Neutrophil (primary cell): Measurements from ENCODE around the gene KIAA0232.
"Not testable (repeated sequence)": the region's sequence is repeated elsewhere in the genome, so short reads cannot be mapped to it uniquely, and the experiment has no call there.

ENCODE experiments used
- H3K27ac ChIP-seq: fragments of 200-600 bp; sonication (generic); 2 replicates; pipeline ENCODE4 v1.5.1; 2016; ENCODE audit warnings: mild to moderate bottlenecking, moderate library complexity
- H3K27me3 ChIP-seq: fragments of 200-600 bp; sonication (generic); 2 replicates; pipeline ENCODE4 v1.6.0; 2016; ENCODE audit warnings: mild to moderate bottlenecking
- H3K36me3 ChIP-seq: fragments of 200-600 bp; sonication (generic); 2 replicates; pipeline ENCODE4 v1.5.1; 2017
- H3K4me1 ChIP-seq, 2 experiments: fragments of 200-600 bp in 1 of 2; sonication (generic) in 1 of 2; 1 replicate in 1 of 2; 2 replicates in 1 of 2; pipeline versions ENCODE4 v1.5.1 to v1.6.1; 2013 to 2016; ENCODE audit warnings: low read depth in 1 of 2, low read length in 1 of 2, mild to moderate bottlenecking in 1 of 2, moderate library complexity in 1 of 2; ENCODE audit not compliant: control insufficient read depth in 1 of 2, insufficient read depth in 1 of 2
- H3K4me3 ChIP-seq, 2 experiments: fragments of 200-600 bp in 1 of 2; sonication (generic) in 1 of 2; 1 replicate in 1 of 2; 2 replicates in 1 of 2; pipeline ENCODE4 v1.5.1; 2013 to 2016; ENCODE audit warnings: low read depth in 1 of 2, low read length in 1 of 2, mild to moderate bottlenecking in 1 of 2, moderate library complexity in 1 of 2
- H3K9me3 ChIP-seq: fragments of 200-600 bp; sonication (generic); 2 replicates; pipeline ENCODE4 v1.5.1; 2016
- TF ChIP-seq, protein P1 (sequence below): fragments of 200-600 bp; sonication (generic); IDR thresholded peaks from 2 replicates; pipeline ENCODE4 v1.5.1; 2016; ENCODE audit warnings: antibody characterized with exemption

Gene KIAA0232

DNA sequence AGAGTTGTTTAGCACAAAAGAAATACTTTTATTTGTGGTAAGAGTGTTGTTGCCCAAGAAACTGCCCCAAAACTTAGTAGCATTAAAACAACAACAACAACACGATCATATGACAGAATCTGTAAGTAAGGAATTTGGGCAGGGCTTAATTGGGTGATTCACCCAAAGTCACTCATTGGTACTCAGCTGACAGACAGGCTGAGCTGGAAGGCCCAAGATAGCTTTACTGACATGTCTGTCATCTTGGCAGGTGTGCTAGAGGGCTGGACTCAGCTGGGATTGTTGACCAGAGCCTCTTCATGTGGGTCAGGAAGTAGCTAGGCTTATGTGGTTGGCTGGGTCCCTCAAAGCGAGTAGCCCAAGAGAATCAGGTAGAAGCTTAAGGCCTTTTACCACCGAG, 52.3 kb downstream of the KIAA0232 start:
- H3K27ac ChIP-seq, result peak overlapping the region; percentile 57
- H3K9me3 ChIP-seq, result no peaks in the 10 kb centered on the region
- H3K4me1 ChIP-seq, result no peaks in the 10 kb centered on the region
- H3K36me3 ChIP-seq, result peaks cover 56% of the 10 kb centered on the region
- no peaks in the 10 kb centered on the region for H3K27me3 ChIP-seq
- H3K4me3 ChIP-seq, result no peak overlapping the region
- TF ChIP-seq, protein P1, sequence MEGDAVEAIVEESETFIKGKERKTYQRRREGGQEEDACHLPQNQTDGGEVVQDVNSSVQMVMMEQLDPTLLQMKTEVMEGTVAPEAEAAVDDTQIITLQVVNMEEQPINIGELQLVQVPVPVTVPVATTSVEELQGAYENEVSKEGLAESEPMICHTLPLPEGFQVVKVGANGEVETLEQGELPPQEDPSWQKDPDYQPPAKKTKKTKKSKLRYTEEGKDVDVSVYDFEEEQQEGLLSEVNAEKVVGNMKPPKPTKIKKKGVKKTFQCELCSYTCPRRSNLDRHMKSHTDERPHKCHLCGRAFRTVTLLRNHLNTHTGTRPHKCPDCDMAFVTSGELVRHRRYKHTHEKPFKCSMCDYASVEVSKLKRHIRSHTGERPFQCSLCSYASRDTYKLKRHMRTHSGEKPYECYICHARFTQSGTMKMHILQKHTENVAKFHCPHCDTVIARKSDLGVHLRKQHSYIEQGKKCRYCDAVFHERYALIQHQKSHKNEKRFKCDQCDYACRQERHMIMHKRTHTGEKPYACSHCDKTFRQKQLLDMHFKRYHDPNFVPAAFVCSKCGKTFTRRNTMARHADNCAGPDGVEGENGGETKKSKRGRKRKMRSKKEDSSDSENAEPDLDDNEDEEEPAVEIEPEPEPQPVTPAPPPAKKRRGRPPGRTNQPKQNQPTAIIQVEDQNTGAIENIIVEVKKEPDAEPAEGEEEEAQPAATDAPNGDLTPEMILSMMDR, result no peak

GRCh38 chr4:6835616-6836015, 53.1 kb downstream of the KIAA0232 start:
- not testable (repeated sequence) for H3K27me3 ChIP-seq, H3K4me1 ChIP-seq, H3K9me3 ChIP-seq, H3K4me3 ChIP-seq
- Histone ChIP-seq H3K27ac (peak overlapping the region; percentile 57), H3K36me3 (peaks cover 55% of the 10 kb centered on the region)

GRCh38 chr4:6837106-6837505, 54.6 kb downstream of the KIAA0232 start:
- peaks cover 53% of the 10 kb centered on the region for H3K36me3 ChIP-seq
- not testable (repeated sequence) for H3K4me3 ChIP-seq, H3K9me3 ChIP-seq, H3K27me3 ChIP-seq, H3K27ac ChIP-seq, H3K4me1 ChIP-seq

DNA sequence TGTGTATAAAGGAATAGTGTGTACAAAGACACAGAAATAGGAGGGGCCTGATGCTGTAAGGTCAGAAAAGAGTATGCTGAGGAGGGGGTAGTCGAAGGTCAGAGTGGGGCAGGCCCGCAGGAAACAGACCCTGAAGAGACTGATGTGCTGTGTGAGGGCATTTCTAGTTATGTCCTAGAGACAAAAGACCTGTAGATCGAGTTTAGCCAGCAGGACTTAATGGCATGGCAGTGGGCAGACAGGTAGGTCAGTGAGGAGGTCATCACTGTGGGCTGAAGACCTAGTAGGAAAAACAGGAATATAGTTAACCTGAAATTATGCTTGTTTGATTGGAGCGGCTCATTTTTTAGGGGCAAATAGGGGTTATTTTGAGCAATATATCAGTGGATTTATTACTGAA, 57.1 kb downstream of the KIAA0232 start:
- Histone ChIP-seq H3K4me1 (no peaks in the 10 kb centered on the region), H3K27me3 (no peaks in the 10 kb centered on the region), H3K36me3 (peaks cover 51% of the 10 kb centered on the region), H3K9me3 (no peaks in the 10 kb centered on the region), H3K4me3 (no peak overlapping the region), H3K27ac (peak overlapping the region; percentile 38)
- TF ChIP-seq, protein P1, result no peak

DNA sequence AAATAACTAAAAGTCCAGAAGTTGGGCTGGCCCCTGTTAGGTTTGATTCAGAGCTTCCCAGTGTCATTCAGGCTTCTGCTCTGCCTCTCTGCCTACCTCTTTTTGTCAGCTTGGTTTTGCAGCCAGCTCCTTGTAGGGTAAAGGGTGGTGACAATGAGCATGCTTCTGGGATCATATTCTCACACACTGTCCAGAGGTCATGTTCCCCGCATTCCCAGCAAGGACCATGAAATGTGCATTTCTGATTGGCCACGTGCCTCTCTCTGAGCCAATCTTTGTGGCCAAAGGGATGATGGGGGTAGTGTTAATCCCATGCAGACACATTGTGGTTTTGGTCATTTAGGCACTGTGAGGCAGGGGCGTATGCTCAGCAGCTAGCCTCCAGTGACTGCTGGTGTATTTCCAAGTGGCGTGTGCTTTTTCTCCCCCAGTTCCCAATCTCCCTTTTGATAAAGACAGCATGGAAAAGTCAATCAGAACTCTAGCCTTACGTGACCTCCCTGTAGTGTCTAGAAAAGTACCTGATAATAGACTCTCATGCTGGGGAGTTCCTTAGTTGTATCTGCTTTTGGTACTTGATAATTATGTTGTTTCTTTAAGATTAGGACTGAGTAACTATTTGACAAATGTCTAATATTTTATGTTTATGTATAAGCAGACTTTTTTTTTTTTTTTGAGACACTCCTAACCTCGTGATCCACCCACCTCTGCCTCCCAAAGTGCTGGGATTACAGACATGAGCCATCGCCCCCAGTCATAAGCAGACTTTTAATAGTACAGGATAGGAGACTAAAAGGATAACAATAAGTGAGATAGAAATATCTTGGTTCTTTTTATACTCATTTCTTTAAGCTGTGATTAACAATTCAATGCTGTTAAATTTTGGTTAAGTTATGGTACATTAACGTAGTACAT, 57.8 kb downstream of the KIAA0232 start:
- Histone ChIP-seq H3K9me3 (no peaks in the 10 kb centered on the region), H3K4me1 (no peaks in the 10 kb centered on the region), H3K27ac (peak overlapping the region; percentile 38), H3K36me3 (peaks cover 53% of the 10 kb centered on the region), H3K27me3 (no peaks in the 10 kb centered on the region), H3K4me3 (no peak overlapping the region)
- TF ChIP-seq, protein P1, result no peak

GRCh38 chr4:6845027-6845426, 62.5 kb downstream of the KIAA0232 start:
- H3K4me3 ChIP-seq, result no peak overlapping the region
- H3K27ac ChIP-seq, result no peak overlapping the region
- no peaks in the 10 kb centered on the region for H3K27me3 ChIP-seq
- no peaks in the 10 kb centered on the region for H3K9me3 ChIP-seq
- TF ChIP-seq, protein P1, result no peak
- peaks cover 70% of the 10 kb centered on the region for H3K36me3 ChIP-seq
- H3K4me1 ChIP-seq, result peaks cover 10 to 14% of the 10 kb centered on the region in 2 experiments
